OCI-LY1 (cell line): Measurements from ENCODE around the gene SRSF7.

ENCODE experiments used
- H2AFZ ChIP-seq: fragments of 200-600 bp; sonication (generic), shearing (Covaris generic); 2 replicates; pipeline ENCODE4 v1.6.0; 2014; ENCODE audit warnings: antibody characterized with exemption, mild to moderate bottlenecking, low read length
- H3F3A ChIP-seq: fragments of 200-600 bp; sonication (generic), shearing (Covaris generic); 2 replicates; pipeline ENCODE4 v1.6.0; 2014; ENCODE audit warnings: mild to moderate bottlenecking, antibody characterized with exemption, low read length, moderate library complexity; ENCODE audit not compliant: insufficient read depth
- H3K27ac ChIP-seq: fragments of 200-600 bp; sonication (generic); 2 replicates; pipeline ENCODE4 v1.5.1; 2014; ENCODE audit warnings: low read length, mixed run types, mild to moderate bottlenecking, low read depth; ENCODE audit not compliant: poor library complexity, severe bottlenecking
- H3K27me3 ChIP-seq: fragments of 200-600 bp; sonication (generic); 2 replicates; pipeline ENCODE4 v1.6.0; 2014; ENCODE audit warnings: antibody characterized with exemption, mild to moderate bottlenecking, low read length, moderate library complexity; ENCODE audit not compliant: insufficient read depth
- H3K36me3 ChIP-seq: fragments of 200-600 bp; sonication (generic); 2 replicates; pipeline ENCODE4 v1.6.1; 2014; ENCODE audit warnings: mild to moderate bottlenecking, antibody characterized with exemption, low read length, moderate library complexity, mixed read lengths; ENCODE audit not compliant: insufficient read depth
- H3K4me1 ChIP-seq: fragments of 200-600 bp; sonication (generic); 2 replicates; pipeline ENCODE4 v1.5.1; 2014; ENCODE audit warnings: mild to moderate bottlenecking, low read length, moderate library complexity; ENCODE audit not compliant: insufficient read depth, severe bottlenecking
- H3K4me2 ChIP-seq: fragments of 200-600 bp; sonication (generic), shearing (Covaris generic); 2 replicates; pipeline ENCODE4 v1.6.1; 2014; ENCODE audit warnings: low read length
- H3K4me3 ChIP-seq: fragments of 200-600 bp; sonication (generic); 2 replicates; pipeline ENCODE4 v1.5.1; 2014; ENCODE audit warnings: low read length, low read depth, mild to moderate bottlenecking, mixed read lengths; ENCODE audit not compliant: poor library complexity, severe bottlenecking
- H3K79me2 ChIP-seq: fragments of 200-600 bp; shearing (Covaris generic); 2 replicates; pipeline ENCODE4 v1.6.1; 2016; ENCODE audit warnings: mixed run types, low read length, mixed read lengths; ENCODE audit not compliant: insufficient read depth
- H3K9ac ChIP-seq: fragments of 200-600 bp; sonication (generic), shearing (Covaris generic); 2 replicates; pipeline ENCODE4 v1.6.1; 2014; ENCODE audit warnings: mild to moderate bottlenecking, low read length, mixed read lengths
- H3K9me2 ChIP-seq: fragments of 200-600 bp; sonication (generic), shearing (Covaris generic); 2 replicates; pipeline ENCODE4 v1.6.1; 2014; ENCODE audit warnings: low read depth, mild to moderate bottlenecking, low read length, mixed read lengths
- H3K9me3 ChIP-seq: fragments of 200-600 bp; shearing (Covaris generic); 2 replicates; pipeline ENCODE4 v1.6.1; 2014; ENCODE audit warnings: low read length, mixed read lengths
- H4K20me1 ChIP-seq: fragments of 200-600 bp; sonication (generic), shearing (Covaris generic); 2 replicates; pipeline ENCODE4 v1.6.0; 2016; ENCODE audit warnings: mild to moderate bottlenecking, low read length; ENCODE audit not compliant: insufficient read depth
- EZH2 ChIP-seq: fragments of 200-600 bp; sonication (generic), shearing (Covaris generic); IDR thresholded peaks from 2 replicates; pipeline ENCODE4 v1.8.0; 2017; ENCODE audit warnings: borderline replicate concordance, mixed run types, mild to moderate bottlenecking, antibody characterized with exemption, low read length, moderate library complexity, mixed read lengths
- TF ChIP-seq, protein P1 (sequence below): fragments of 200-600 bp; sonication (generic), shearing (Covaris generic); IDR thresholded peaks from 2 replicates; pipeline ENCODE4 v1.5.1; 2017; ENCODE audit warnings: mild to moderate bottlenecking, antibody characterized with exemption, low read length, moderate library complexity, mixed read lengths

The SRSF7 gene

DNA sequence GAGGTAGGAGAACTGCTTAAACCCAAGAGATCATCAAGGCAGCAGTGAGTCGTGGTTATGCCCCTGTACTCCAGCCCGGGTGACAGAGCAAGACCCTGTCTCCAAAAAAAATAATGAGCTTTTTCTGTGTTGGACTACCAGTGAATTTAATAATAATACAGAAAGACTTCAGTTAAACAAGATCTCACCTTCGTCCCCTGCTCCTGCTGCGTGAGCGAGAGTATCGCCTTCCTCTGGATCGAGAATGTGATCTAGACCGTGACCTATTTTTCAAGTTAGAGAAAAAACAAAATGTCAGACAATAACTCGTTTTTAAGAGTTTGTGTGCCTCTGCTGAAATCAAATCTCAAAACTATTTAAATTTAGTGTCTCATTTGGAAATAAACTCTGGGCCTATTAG lies 2.8 kb downstream of the SRSF7 start:
- Histone ChIP-seq H3K36me3 (peaks cover 73% of the 10 kb centered on the region), H2AFZ (no peak overlapping the region), H3K9ac (no peak overlapping the region), H3K79me2 (peaks cover 39% of the 10 kb centered on the region), H3K9me2 (no peaks in the 10 kb centered on the region), H4K20me1 (no peaks in the 10 kb centered on the region), H3K4me3 (no peak overlapping the region), H3K27ac (no peak overlapping the region), H3K4me1 (peaks cover 48% of the 10 kb centered on the region), H3K27me3 (no peaks in the 10 kb centered on the region), H3K4me2 (no peak overlapping the region), H3K9me3 (no peaks in the 10 kb centered on the region), H3F3A (peaks cover 14% of the 10 kb centered on the region; the same call in 1 of the 2 replicates)
- TF ChIP-seq EZH2 = no peak
- TF ChIP-seq, protein P1, sequence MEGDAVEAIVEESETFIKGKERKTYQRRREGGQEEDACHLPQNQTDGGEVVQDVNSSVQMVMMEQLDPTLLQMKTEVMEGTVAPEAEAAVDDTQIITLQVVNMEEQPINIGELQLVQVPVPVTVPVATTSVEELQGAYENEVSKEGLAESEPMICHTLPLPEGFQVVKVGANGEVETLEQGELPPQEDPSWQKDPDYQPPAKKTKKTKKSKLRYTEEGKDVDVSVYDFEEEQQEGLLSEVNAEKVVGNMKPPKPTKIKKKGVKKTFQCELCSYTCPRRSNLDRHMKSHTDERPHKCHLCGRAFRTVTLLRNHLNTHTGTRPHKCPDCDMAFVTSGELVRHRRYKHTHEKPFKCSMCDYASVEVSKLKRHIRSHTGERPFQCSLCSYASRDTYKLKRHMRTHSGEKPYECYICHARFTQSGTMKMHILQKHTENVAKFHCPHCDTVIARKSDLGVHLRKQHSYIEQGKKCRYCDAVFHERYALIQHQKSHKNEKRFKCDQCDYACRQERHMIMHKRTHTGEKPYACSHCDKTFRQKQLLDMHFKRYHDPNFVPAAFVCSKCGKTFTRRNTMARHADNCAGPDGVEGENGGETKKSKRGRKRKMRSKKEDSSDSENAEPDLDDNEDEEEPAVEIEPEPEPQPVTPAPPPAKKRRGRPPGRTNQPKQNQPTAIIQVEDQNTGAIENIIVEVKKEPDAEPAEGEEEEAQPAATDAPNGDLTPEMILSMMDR = no peak

DNA sequence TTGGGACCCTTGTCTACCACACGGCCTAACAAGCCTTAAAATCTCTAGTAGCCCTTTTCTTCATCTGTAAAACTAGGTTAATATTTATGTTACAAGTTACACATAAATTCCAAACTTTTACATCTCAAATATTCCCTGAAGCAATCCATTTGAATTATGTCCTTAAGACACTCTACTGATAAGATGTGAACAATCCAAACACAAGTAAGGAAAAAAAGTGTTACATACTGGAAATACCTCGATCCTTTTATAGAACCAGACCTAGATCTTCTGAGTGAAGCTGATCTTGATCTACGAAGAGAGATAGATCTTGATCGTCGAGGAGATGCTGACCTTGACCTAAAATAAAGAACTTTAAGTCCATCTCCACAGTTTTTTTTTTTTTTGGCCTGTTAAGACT lies 3.3 kb downstream of the SRSF7 start:
- Histone ChIP-seq H3K79me2 (peaks cover 39% of the 10 kb centered on the region), H3K9ac (no peak overlapping the region), H3K4me2 (no peak overlapping the region), H4K20me1 (no peaks in the 10 kb centered on the region), H2AFZ (no peak overlapping the region), H3K4me1 (peaks cover 48% of the 10 kb centered on the region), H3K9me2 (no peaks in the 10 kb centered on the region), H3K27ac (no peak overlapping the region), H3K27me3 (no peaks in the 10 kb centered on the region), H3K4me3 (no peak overlapping the region), H3K36me3 (peaks cover 78% of the 10 kb centered on the region), H3K9me3 (no peaks in the 10 kb centered on the region), H3F3A (peaks cover 14% of the 10 kb centered on the region; the same call in 1 of the 2 replicates)
- no peak for TF ChIP-seq EZH2

DNA sequence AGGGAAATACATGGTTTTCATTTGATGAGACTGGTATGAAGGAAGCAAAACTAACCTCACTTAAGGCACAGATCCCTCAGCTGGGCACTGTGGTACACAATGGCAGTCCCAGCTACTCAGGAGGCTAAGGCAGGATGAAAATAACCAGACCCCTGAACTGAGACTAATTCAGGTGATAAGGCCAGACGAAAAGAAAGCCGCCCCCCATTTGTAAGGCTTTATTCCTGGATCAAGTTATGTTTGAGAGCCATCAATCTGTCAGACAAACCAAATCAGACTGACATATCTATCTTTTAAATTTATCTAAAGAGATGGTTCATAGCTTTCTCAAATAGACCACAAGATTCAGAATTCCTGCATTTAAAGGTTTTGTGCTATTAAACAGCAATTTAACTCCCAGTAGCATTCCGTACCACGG lies 4.1 kb downstream of the SRSF7 start:
- peaks cover 39% of the 10 kb centered on the region for H3K79me2 ChIP-seq
- no peaks in the 10 kb centered on the region for H4K20me1 ChIP-seq
- no peaks in the 10 kb centered on the region for H3K9me2 ChIP-seq
- no peak overlapping the region for H3K9ac ChIP-seq
- peaks cover 45% of the 10 kb centered on the region for H3K4me1 ChIP-seq
- H2AFZ ChIP-seq = no peak overlapping the region
- peaks cover 87% of the 10 kb centered on the region for H3K36me3 ChIP-seq
- no peak overlapping the region for H3K4me3 ChIP-seq
- no peak overlapping the region; the same call in 1 of the 2 replicates for H3K4me2 ChIP-seq
- TF ChIP-seq, protein P1 = no peak
- no peak for TF ChIP-seq EZH2
- H3K27ac ChIP-seq = no peak overlapping the region
- H3K27me3 ChIP-seq = no peaks in the 10 kb centered on the region
- H3K9me3 ChIP-seq = no peaks in the 10 kb centered on the region
- peaks cover 14% of the 10 kb centered on the region; the same call in 1 of the 2 replicates for H3F3A ChIP-seq

DNA sequence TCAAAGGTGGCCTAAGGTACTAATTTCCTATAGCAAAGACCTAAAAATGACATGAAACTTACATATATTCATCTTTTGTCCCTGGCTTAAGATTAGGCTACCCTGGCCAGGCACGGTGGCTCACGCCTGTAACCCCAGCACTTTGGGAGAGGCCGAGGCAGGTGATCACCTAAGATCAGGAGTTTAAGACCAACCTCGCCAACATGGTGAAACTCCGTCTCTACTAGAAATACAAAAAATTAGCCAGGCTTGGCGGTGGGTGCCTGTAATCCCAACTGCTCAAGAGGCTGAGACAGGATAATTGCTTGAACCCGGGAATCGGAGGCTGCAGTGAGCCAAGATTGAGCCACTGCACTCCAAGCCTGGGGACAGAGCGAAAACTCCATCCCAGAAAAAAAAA lies 5.9 kb downstream of the SRSF7 start:
- Histone ChIP-seq H3K36me3 (peaks cover 100% of the 10 kb centered on the region), H2AFZ (no peak overlapping the region), H3F3A (peaks cover 14% of the 10 kb centered on the region; the same call in 1 of the 2 replicates), H4K20me1 (no peaks in the 10 kb centered on the region), H3K9me3 (no peaks in the 10 kb centered on the region), H3K4me1 (peaks cover 39% of the 10 kb centered on the region), H3K4me2 (no peak overlapping the region), H3K27ac (no peak overlapping the region), H3K27me3 (no peaks in the 10 kb centered on the region), H3K9me2 (no peaks in the 10 kb centered on the region), H3K79me2 (peaks cover 31% of the 10 kb centered on the region), H3K4me3 (no peak overlapping the region), H3K9ac (no peak overlapping the region)
- TF ChIP-seq, protein P1 = no peak
- TF ChIP-seq EZH2 = no peak
